Neural progenitor cell (in vitro differentiated cells): ENCODE data around the gene ZSCAN10. TPM values are rescaled to one million over a fixed set of nuclear protein-coding genes. Genes with fewer than 3 reads are reported as not detected.

Source experiments
- DNase-seq: peaks from one replicate; pipeline ENCODE4 v3.0.0-alpha.2; 2016; ENCODE audit warnings: low spot score
- H2AFZ ChIP-seq: fragments of 200-600 bp; sonication (generic); replicated peaks from 2 replicates; pipeline ENCODE4 v1.6.1; 2016; ENCODE audit warnings: antibody characterized with exemption
- H3F3A ChIP-seq: fragments of 200-600 bp; sonication (generic); 2 replicates; pipeline ENCODE4 v1.6.1; 2016; ENCODE audit warnings: antibody characterized with exemption, low read depth
- H3K27ac ChIP-seq: fragments of 200-600 bp; sonication (generic); 2 replicates; pipeline ENCODE4 v1.5.1; 2016; ENCODE audit warnings: mild to moderate bottlenecking
- H3K27me3 ChIP-seq: fragments of 200-600 bp; sonication (generic); 2 replicates; pipeline ENCODE4 v1.6.1; 2016; ENCODE audit warnings: mild to moderate bottlenecking, moderate library complexity
- H3K36me3 ChIP-seq: fragments of 200-600 bp; sonication (generic); 2 replicates; pipeline ENCODE4 v1.5.1; 2016
- H3K4me1 ChIP-seq: fragments of 200-600 bp; sonication (generic); 2 replicates; pipeline ENCODE4 v1.6.1; 2016; ENCODE audit warnings: mixed run types
- H3K4me2 ChIP-seq: fragments of 200-600 bp; sonication (generic); 2 replicates; pipeline ENCODE4 v1.6.1; 2016
- H3K4me3 ChIP-seq: fragments of 200-600 bp; sonication (generic); 2 replicates; pipeline ENCODE4 v1.5.1; 2016
- H3K79me2 ChIP-seq: fragments of 200-600 bp; sonication (generic); 2 replicates; pipeline ENCODE4 v1.6.1; 2016; ENCODE audit warnings: low read depth
- H3K9ac ChIP-seq: fragments of 200-600 bp; sonication (generic); 2 replicates; pipeline ENCODE4 v1.6.1; 2016
- H3K9me3 ChIP-seq: fragments of 200-600 bp; sonication (generic); 2 replicates; pipeline ENCODE4 v1.5.1; 2016; ENCODE audit warnings: low read depth
- H4K20me1 ChIP-seq: fragments of 200-600 bp; sonication (generic); 2 replicates; pipeline ENCODE4 v1.6.1; 2016; ENCODE audit warnings: low read depth
- H3K27ac Mint-ChIP-seq: 3 replicates; pipeline ENCODE4 v1.8.0; 2021; ENCODE audit warnings: mixed read lengths
- H3K27me3 Mint-ChIP-seq: 2 replicates; pipeline ENCODE4 v1.8.0; 2022; ENCODE audit warnings: low read depth, mild to moderate bottlenecking, inconsistent platforms, moderate library complexity, mixed read lengths; ENCODE audit not compliant: insufficient read depth
- H3K36me3 Mint-ChIP-seq: 3 replicates; pipeline ENCODE4 v1.8.0; 2021; ENCODE audit warnings: mixed read lengths
- H3K4me1 Mint-ChIP-seq: 3 replicates; pipeline ENCODE4 v1.8.0; 2021; ENCODE audit warnings: mixed read lengths
- H3K4me3 Mint-ChIP-seq: 3 replicates; pipeline ENCODE4 v1.8.0; 2021; ENCODE audit warnings: mild to moderate bottlenecking, moderate library complexity, mixed read lengths
- H3K9me3 Mint-ChIP-seq: 3 replicates; pipeline ENCODE4 v1.8.0; 2020; ENCODE audit warnings: mixed read lengths
- EZH2 ChIP-seq: fragments of 200-600 bp; sonication (generic); IDR thresholded peaks from 2 replicates; pipeline ENCODE4 v1.6.1; 2017; ENCODE audit warnings: antibody characterized with exemption, mild to moderate bottlenecking, moderate library complexity
- EZH2phosphoT487 ChIP-seq: fragments of 200-600 bp; sonication (generic); IDR thresholded peaks from 2 replicates; pipeline ENCODE4 v1.6.1; 2017; ENCODE audit warnings: antibody characterized with exemption
- total RNA-seq: library from RNA; depleted of rRNA; stranded (reverse); fragments of >200 nt; gene quantifications from 2 replicates; pipeline ENCODE4 v1.2.3, GENCODE V29; 2015; ENCODE audit warnings: low replicate concordance
- TF ChIP-seq, protein P1 (sequence below): fragments of 200-600 bp; sonication (generic); IDR thresholded peaks from 2 replicates; pipeline ENCODE4 v1.5.1; 2017; ENCODE audit warnings: antibody characterized with exemption, mild to moderate bottlenecking

Gene ZSCAN10
- total RNA-seq, 1 donor from 2014 or later, result 5.4 TPM

DNA sequence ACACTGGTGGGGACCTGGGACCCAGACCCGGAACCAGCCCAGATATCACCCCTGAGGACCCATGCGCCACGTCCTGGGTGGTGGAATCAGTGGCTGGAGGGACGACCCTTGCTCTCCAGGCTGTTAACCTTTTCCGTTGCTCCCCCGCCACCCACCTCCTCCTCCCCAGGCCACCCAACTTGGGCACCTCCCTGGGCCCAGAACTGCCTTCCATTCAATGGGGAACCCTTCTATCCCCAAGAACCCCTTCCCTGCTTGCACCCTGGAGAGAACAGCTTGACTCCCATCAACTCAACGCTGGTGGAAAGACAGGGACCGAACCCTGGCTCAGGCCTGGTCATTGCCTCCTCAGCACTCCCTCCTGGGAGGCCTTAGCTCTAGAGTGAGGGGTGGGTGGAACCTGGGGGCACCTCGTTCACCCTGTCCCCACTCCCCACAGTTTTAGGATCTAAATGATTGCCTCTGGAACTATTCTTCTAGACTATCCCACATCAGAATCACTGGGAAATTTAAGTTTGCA lies 39.3 kb downstream of the ZSCAN10 start:
- peak overlapping the region; percentile 82 for H3K4me3 Mint-ChIP-seq
- DNase-seq, result no peak

DNA sequence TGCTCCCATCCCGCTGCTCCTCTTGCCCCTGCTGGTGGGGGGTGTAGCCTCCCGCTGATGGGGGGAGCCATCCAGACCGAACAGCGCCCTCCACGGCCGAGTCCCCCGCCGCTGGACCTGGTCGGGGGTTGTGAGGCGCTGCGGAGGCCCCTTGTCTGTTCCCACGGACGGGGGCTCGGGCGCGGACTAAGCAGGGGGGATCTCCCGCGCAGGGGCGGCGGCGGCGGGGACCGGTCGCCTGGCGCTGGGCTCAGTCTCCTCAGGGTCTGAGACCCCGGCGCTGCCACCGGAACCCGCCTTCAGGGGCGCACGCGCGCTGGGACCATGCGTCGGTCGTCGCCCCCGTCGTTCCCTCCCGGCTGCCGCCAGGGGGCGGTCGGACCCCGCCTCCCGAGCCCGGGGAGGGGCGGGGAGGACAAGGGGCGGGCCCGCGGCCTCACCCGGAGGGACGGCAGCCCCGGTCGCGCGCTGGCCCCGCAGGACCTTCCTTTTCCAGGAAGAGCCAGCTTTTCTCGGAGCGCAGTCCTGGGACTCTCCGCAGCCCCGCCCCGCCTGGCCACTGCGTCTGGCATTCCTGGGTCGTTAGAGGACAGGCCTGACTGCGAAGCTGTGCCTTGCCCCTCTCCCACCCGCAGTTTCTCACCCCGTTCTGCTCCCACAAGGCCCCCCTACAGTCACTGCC lies 39.9 kb downstream of the ZSCAN10 start:
- Mint-ChIP-seq H3K4me3 (peak overlapping the region; percentile 85), H3K36me3 (peaks cover 2% of the 10 kb centered on the region), H3K27ac (peak overlapping the region; percentile 91), H3K27me3 (peaks cover 7% of the 10 kb centered on the region), H3K9me3 (no peaks in the 10 kb centered on the region), H3K4me1 (peaks cover 11% of the 10 kb centered on the region)
- Histone ChIP-seq H3K27ac (no peak overlapping the region), H3K9me3 (no peaks in the 10 kb centered on the region), H3K4me2 (peak overlapping the region; percentile 98), H3K4me1 (peaks cover 4% of the 10 kb centered on the region), H4K20me1 (peaks cover 16% of the 10 kb centered on the region), H3K9ac (no peak overlapping the region), H3F3A (peaks cover 5% of the 10 kb centered on the region), H3K36me3 (no peaks in the 10 kb centered on the region), H3K79me2 (no peaks in the 10 kb centered on the region), H3K27me3 (peaks cover 47% of the 10 kb centered on the region), H2AFZ (peak overlapping the region; percentile 97), H3K4me3 (peak overlapping the region; percentile 96)
- TF ChIP-seq EZH2phosphoT487, result no peak
- TF ChIP-seq, protein P1, sequence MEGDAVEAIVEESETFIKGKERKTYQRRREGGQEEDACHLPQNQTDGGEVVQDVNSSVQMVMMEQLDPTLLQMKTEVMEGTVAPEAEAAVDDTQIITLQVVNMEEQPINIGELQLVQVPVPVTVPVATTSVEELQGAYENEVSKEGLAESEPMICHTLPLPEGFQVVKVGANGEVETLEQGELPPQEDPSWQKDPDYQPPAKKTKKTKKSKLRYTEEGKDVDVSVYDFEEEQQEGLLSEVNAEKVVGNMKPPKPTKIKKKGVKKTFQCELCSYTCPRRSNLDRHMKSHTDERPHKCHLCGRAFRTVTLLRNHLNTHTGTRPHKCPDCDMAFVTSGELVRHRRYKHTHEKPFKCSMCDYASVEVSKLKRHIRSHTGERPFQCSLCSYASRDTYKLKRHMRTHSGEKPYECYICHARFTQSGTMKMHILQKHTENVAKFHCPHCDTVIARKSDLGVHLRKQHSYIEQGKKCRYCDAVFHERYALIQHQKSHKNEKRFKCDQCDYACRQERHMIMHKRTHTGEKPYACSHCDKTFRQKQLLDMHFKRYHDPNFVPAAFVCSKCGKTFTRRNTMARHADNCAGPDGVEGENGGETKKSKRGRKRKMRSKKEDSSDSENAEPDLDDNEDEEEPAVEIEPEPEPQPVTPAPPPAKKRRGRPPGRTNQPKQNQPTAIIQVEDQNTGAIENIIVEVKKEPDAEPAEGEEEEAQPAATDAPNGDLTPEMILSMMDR, result peak; percentile 81
- peak; percentile 98 for DNase-seq

More for the DNA sequence above, 39.3 kb downstream of the ZSCAN10 start:
- Histone ChIP-seq H4K20me1 (peaks cover 16% of the 10 kb centered on the region), H3K27me3 (peaks cover 47% of the 10 kb centered on the region), H3K36me3 (no peaks in the 10 kb centered on the region), H2AFZ (peak overlapping the region; percentile 97), H3K9me3 (no peaks in the 10 kb centered on the region), H3K9ac (no peak overlapping the region), H3K4me2 (peak overlapping the region; percentile 98), H3K27ac (no peak overlapping the region), H3K4me3 (peak overlapping the region; percentile 96), H3K79me2 (no peaks in the 10 kb centered on the region), H3K4me1 (peaks cover 4% of the 10 kb centered on the region), H3F3A (peaks cover 5% of the 10 kb centered on the region)
- Mint-ChIP-seq H3K27me3 (peaks cover 6% of the 10 kb centered on the region), H3K9me3 (no peaks in the 10 kb centered on the region), H3K27ac (peak overlapping the region; percentile 91), H3K36me3 (peaks cover 2% of the 10 kb centered on the region), H3K4me1 (peaks cover 11% of the 10 kb centered on the region)
- no peak for TF ChIP-seq EZH2
- TF ChIP-seq, protein P1, result no peak
- no peak for TF ChIP-seq EZH2phosphoT487

DNA sequence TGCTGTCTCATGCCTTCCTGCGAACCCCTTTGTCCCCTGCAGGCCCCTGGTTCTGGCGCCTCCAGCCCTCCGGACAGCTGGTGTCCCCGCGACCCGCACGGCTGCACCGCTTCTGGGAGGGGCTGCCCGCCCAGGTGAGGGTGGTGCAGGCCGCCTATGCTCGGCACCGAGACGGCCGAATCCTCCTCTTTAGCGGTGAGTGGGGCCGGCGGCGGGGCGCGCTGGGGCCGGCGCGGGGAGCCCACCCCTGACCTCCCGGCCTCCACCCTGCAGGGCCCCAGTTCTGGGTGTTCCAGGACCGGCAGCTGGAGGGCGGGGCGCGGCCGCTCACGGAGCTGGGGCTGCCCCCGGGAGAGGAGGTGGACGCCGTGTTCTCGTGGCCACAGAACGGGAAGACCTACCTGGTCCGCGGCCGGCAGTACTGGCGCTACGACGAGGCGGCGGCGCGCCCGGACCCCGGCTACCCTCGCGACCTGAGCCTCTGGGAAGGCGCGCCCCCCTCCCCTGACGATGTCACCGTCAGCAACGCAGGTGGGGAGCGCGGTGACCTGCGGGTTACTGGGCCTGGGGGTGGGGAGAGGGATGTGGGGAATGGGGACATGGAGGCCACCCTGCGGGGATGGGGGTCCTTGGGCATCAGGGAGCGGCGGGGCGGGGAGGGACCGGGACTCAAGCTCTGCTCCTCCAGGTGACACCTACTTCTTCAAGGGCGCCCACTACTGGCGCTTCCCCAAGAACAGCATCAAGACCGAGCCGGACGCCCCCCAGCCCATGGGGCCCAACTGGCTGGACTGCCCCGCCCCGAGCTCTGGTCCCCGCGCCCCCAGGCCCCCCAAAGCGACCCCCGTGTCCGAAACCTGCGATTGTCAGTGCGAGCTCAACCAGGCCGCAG lies 40.7 kb downstream of the ZSCAN10 start:
- Histone ChIP-seq H2AFZ (peak overlapping the region; percentile 97), H3K27ac (no peak overlapping the region)

More for the DNA sequence above, 40.7 kb downstream of the ZSCAN10 start:
- DNase-seq, result peak; percentile 80
- TF ChIP-seq, protein P1, result no peak
- TF ChIP-seq EZH2 (no peak), EZH2phosphoT487 (no peak)
- peaks cover 5% of the 10 kb centered on the region for H3F3A ChIP-seq
- peak overlapping the region; percentile 98 for H3K4me2 ChIP-seq
- H3K4me1 ChIP-seq, result peaks cover 4% of the 10 kb centered on the region
- no peak overlapping the region for H3K9ac ChIP-seq
- H3K79me2 ChIP-seq, result no peaks in the 10 kb centered on the region
- H3K9me3 ChIP-seq, result no peaks in the 10 kb centered on the region
- Mint-ChIP-seq H3K4me3 (peak overlapping the region; percentile 85), H3K9me3 (no peaks in the 10 kb centered on the region), H3K4me1 (peaks cover 11% of the 10 kb centered on the region), H3K27ac (no peak overlapping the region), H3K36me3 (peaks cover 2% of the 10 kb centered on the region), H3K27me3 (peaks cover 7% of the 10 kb centered on the region)
- H3K27me3 ChIP-seq, result peaks cover 47% of the 10 kb centered on the region
- no peaks in the 10 kb centered on the region for H3K36me3 ChIP-seq
- H4K20me1 ChIP-seq, result peaks cover 16% of the 10 kb centered on the region
- peak overlapping the region; percentile 96 for H3K4me3 ChIP-seq
